Measurements from ENCODE around the gene FAF2. TPM values are rescaled to one million over a fixed set of nuclear protein-coding genes. Genes with fewer than 3 reads are reported as not detected.
"Not testable (repeated sequence)": the region's sequence is repeated elsewhere in the genome, so short reads cannot be mapped to it uniquely, and the experiment has no call there.

The FAF2 gene, protein sequence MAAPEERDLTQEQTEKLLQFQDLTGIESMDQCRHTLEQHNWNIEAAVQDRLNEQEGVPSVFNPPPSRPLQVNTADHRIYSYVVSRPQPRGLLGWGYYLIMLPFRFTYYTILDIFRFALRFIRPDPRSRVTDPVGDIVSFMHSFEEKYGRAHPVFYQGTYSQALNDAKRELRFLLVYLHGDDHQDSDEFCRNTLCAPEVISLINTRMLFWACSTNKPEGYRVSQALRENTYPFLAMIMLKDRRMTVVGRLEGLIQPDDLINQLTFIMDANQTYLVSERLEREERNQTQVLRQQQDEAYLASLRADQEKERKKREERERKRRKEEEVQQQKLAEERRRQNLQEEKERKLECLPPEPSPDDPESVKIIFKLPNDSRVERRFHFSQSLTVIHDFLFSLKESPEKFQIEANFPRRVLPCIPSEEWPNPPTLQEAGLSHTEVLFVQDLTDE
- 10 to 100 TPM; 23.1 to 24.2 TPM for total RNA-seq
- 44.6 to 58.3 reads per million in 2 donors for total RNA-seq

DNA sequence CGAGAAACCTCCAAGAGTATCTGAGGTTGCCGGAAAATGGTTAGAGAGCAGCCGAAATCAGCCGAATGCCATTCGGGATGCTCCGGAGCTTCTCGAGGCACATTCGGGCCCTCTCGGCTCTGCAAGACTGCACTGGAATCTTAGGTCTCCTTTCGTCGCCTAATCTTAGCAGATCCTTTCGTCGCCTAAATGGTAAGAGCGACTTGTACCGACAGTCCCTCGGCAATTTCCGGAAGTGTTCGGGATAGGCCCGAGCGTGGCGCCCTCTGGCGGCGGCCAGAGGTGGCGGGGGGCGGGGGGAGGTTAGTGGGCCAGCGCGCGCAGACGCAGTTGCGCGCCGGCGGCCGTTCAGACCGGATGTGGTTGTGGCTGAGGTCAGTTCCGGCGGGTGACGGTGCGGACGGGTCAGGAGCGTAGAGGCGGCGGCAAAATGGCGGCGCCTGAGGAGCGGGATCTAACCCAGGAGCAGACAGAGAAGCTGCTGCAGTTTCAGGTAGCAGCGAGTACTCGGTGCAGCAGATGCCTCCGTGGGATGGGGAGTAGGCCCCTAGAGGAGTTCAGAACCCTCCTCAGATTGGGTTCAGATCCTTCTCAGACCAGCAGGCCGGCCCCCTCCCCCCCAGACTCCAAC is at the start of gene FAF2:
TSS of gene FAF2 (plus strand) at position 408 of the 631 bp plus-strand sequence. CDS start at position 431, 23 bp downstream.
- peak within 1 kb of the TSS; percentile 98 for H3K27ac Mint-ChIP-seq
- no peaks in the 10 kb centered on the region for H3K9me3 ChIP-seq (ENCODE audit: control insufficient read depth, low read length, poor library complexity, severe bottlenecking)
- H3K4me1 Mint-ChIP-seq = peaks cover 26% of the 10 kb centered on the region
- no peaks in the 10 kb centered on the region for H3K27me3 Mint-ChIP-seq
- peak; percentile 96 for ATAC-seq
- H3K4me3 Mint-ChIP-seq = peak within 1 kb of the TSS; percentile 99
- H3K36me3 Mint-ChIP-seq (ENCODE audit: low read depth) = peaks cover 2% of the 10 kb centered on the region
- peak; percentile 94 to 100 (median 97) for DNase-seq

DNA sequence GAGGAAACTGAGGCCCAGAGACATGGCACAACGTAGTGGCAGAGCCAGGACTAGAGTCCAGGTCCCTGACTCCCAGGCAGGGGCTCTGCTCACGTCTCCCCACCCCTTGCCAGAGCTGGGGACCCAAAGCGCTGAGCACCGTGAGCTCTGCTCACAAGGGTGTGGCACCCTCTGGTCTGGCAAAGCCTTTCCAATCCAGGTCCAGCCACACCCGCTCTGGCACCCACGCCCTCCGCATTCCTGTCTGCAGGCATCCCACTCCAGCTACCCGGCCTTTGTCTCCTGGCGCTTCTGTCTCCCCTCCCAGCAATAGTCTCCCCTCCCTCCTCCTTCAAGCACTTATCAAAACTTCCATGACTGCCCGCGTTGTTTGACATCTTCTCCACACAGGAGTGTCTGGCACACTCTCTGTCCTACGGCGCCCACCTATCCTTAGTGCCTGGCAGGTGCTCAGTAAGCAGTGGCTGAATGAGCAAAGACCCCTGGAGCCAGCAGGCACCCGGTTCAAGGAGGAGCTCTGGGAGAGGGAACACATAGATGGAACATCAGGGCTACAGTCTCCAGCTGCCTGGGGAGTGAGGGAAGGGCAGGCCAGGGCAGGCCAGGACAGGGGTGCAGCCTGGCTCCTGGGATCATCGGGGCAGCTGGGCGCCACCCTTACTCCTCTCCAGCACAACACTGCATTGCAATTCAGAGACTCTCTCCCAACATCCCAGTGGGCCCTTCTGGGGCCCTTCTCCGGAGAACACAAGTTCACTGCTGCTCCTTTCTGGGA is 47.6 kb upstream of the FAF2 start:
- no peaks in the 10 kb centered on the region for H3K9me3 ChIP-seq (ENCODE audit: control insufficient read depth, low read length, poor library complexity, severe bottlenecking)
- Mint-ChIP-seq H3K4me3 (no peak overlapping the region), H3K27me3 (no peaks in the 10 kb centered on the region), H3K36me3 (ENCODE audit: low read depth) (peaks cover 2% of the 10 kb centered on the region), H3K27ac (peak overlapping the region; percentile 74), H3K4me1 (peaks cover 14% of the 10 kb centered on the region)
- DNase-seq = no peak
- no peak for ATAC-seq

DNA sequence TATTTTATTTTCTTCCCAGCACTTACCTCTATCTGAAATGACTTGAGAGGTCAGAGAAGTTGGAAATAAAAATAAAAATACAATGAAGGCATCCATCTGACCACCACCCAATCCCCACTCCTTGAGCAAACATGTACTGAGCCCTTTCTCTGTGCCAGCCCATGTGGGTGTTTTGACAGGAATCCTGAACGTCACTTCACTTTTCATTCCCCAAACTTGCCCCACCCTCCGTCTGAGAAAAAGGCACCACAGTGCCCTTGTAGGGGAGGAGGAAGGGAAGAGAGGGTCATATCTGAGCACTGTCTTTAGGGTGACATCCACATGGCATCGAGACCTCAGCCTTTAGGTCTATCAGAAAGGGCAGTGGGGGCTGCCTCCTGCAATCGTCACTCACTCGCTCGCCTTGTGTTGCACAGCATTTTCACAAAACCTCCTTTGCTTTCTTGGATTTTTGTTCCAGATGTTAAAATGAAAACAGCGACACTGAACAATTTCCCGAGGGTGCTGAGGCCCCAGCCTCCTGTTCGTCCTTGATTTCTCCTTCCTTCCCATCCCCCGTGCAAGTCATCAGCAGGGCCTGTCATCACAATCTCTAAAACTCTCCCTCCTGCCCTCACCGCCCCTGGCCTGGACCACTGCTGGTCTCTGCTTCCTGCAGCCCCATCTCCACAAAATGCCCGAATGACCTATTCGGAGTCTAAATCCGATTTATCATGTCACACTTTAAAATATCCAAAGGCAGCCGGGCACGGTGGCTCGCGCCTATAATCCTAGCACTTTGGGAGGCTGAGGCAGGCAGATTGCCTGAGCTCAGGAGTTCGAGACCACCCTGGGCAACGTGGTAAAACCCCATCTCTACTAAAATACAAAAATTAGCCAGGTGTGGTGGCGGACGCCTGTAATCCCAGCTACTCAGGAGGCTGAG is 46.6 kb upstream of the FAF2 start:
- no peak overlapping the region for H3K4me3 Mint-ChIP-seq
- H3K36me3 Mint-ChIP-seq (ENCODE audit: low read depth) = peaks cover 2% of the 10 kb centered on the region
- no peaks in the 10 kb centered on the region for H3K27me3 Mint-ChIP-seq
- H3K4me1 Mint-ChIP-seq = peaks cover 14% of the 10 kb centered on the region
- ATAC-seq (no peak), DNase-seq (no peak)
- no peaks in the 10 kb centered on the region for H3K9me3 ChIP-seq (ENCODE audit: control insufficient read depth, low read length, poor library complexity, severe bottlenecking)
- H3K27ac Mint-ChIP-seq = no peak overlapping the region

DNA sequence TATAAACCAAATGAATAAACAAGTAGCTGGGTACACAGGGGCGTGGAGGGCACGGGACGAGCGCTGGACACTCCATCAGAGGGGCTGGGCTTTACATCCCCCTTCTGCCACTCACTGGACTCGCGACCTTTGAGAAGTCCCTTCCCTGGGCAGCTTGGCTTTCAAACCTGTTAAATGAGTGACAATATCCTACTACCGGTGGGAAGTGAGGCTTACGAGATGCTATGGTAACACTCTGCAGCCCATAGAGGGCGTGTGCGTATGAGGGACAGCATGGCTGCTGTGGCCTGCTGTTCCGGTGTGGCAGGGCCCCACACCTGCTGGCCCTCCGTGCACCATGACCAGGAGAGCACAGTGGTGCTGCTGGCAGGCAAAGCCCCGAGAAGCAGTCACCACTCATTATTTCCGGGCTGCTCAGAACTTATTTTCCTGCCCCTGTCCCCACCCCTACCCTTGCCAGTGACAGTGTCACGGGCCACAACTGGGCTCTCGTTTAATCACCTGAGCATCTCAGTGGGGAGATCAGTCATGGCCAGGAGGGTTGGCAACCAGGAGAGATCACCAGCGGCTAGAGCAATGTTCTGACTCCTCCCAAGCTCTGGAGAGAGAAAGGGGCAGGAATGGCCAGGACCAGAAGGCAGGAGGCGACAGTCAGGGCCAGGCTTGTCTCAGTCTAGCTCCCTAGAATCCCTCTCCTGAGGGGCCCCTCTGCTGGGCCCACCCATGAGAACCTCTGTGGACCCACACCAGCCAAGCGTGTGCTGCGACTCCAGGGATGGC is 42.3 kb upstream of the FAF2 start:
- Mint-ChIP-seq H3K27me3 (no peaks in the 10 kb centered on the region), H3K27ac (peak overlapping the region; percentile 32), H3K36me3 (ENCODE audit: low read depth) (peaks cover 4% of the 10 kb centered on the region), H3K4me3 (no peak overlapping the region), H3K4me1 (peaks cover 16% of the 10 kb centered on the region)
- no peaks in the 10 kb centered on the region for H3K9me3 ChIP-seq (ENCODE audit: control insufficient read depth, low read length, poor library complexity, severe bottlenecking)
- no peak for ATAC-seq
- DNase-seq = no peak

DNA sequence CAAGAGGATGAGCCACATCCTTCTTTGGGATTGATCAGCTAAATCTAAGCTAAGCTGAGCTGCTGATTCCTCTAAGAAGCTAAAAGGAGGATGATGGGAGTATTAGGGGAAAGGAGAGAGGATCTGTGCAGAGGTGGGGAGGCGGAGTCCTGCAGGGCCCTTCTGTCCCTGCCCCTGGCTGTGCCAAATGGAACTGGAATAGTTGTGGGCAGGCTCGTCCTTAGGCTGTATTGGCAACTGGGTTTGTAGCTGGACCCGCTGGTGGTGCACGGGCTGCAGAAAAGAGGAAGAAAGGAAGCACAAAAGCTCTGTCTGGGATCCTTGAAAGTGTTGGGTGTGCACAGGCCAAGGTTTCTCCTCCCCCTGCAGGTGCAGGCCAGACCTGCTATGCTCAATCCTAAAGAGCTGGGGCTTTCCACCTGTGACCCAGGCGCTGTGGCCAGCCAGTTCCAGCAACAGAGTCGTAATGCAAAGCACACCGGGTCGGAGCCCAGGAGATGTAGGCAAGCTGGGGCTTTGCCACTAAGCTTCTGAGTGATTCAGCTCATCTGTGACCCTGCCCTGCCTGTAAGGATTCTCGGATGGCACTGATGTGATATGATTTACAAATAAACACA is 41.6 kb upstream of the FAF2 start:
- Mint-ChIP-seq H3K36me3 (ENCODE audit: low read depth) (peaks cover 4% of the 10 kb centered on the region), H3K27me3 (no peaks in the 10 kb centered on the region), H3K4me1 (peaks cover 17% of the 10 kb centered on the region), H3K4me3 (no peak overlapping the region), H3K27ac (no peak overlapping the region)
- H3K9me3 ChIP-seq (ENCODE audit: control insufficient read depth, low read length, poor library complexity, severe bottlenecking) = no peaks in the 10 kb centered on the region
- ATAC-seq = no peak
- DNase-seq = no peak

DNA sequence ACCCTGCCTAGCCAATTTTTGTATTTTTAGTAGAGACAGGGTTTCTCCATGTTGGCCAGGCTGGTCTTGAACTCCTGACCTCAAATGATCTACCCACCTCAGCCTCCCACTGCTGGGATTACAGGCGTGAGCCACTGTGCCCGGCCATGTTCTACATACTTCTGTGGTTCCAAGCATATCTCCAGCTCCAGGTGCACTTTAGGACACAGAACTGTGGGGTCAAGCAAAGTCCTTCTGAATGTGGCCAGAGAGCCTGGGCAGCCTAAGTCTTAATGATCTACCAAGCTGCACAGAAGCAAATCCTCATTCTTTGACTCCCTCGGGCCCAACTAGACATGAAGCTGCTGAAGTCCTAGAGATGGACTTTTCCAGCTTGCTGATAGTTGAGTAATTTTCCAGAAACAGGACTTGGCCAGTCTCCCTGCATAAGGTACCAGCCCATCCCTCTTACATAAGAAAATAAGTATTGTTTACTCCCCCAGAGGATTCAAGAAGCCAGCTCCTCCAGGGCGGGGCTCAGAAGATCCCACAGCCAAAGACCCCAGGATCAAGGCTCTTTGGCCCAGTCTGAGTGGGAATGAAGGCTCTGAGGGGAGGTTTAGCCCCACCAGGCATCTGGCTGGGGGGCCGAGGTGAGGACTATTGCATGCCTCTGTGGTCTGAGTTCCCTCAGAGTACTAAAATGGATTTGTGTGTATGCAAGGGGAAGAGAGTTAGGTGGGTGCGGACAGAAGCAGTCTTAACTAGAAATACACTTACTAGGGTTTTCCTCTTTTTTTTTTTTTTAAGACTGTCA is 40.5 kb upstream of the FAF2 start:
- H3K4me3 Mint-ChIP-seq = no peak overlapping the region
- no peaks in the 10 kb centered on the region for H3K27me3 Mint-ChIP-seq
- H3K36me3 Mint-ChIP-seq (ENCODE audit: low read depth) = peaks cover 4% of the 10 kb centered on the region
- peaks cover 16% of the 10 kb centered on the region for H3K4me1 Mint-ChIP-seq
- no peak for ATAC-seq
- no peak for DNase-seq
- H3K9me3 ChIP-seq (ENCODE audit: control insufficient read depth, low read length, poor library complexity, severe bottlenecking) = no peaks in the 10 kb centered on the region
- no peak overlapping the region for H3K27ac Mint-ChIP-seq

DNA sequence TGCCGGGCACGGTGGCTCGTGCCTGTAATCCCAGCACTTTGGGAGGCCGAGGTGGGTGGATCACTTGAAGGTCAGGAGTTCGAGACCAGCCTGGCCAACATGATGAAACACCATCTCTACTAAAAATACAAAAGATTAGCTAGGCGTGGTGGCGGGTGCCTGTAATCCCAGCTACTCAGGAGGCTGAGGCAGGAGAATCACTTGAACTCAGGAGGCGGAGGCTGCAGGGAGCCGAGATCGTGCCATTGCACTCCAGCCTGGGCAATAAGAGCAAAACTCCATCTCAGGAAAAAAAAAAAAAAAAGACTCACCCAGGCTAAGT is 40.0 kb upstream of the FAF2 start:
- ATAC-seq; H3K9me3 ChIP-seq (ENCODE audit: control insufficient read depth, low read length, poor library complexity, severe bottlenecking); H3K27ac Mint-ChIP-seq; H3K36me3 Mint-ChIP-seq (ENCODE audit: low read depth); H3K27me3 Mint-ChIP-seq; DNase-seq; H3K4me3 Mint-ChIP-seq: not testable (repeated sequence)
- peaks cover 22% of the 10 kb centered on the region for H3K4me1 Mint-ChIP-seq

DNA sequence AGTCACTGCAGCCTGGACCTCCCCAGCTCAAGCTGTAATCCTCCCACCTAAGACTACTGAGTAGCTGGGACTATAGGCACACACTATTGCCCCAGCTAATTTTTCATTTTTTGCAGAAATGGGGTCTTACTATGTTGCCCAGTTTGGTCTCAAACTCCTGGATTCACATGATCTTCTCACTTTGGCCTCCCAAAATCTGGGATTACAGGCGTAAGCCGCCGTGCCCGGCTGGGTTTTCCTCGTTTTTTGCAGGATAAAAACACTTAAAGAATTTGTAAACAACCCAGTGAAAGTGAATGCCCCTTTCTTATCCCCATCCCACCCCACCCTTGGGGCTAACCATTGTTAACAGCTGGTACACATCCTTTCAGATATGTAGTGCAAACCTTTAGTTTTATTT is 39.6 kb upstream of the FAF2 start:
- Mint-ChIP-seq H3K27me3 (no peaks in the 10 kb centered on the region), H3K4me1 (peaks cover 23% of the 10 kb centered on the region), H3K4me3 (no peak overlapping the region), H3K27ac (no peak overlapping the region), H3K36me3 (ENCODE audit: low read depth) (peaks cover 4% of the 10 kb centered on the region)
- no peak for ATAC-seq
- H3K9me3 ChIP-seq (ENCODE audit: control insufficient read depth, low read length, poor library complexity, severe bottlenecking) = no peaks in the 10 kb centered on the region
- DNase-seq = no peak

DNA sequence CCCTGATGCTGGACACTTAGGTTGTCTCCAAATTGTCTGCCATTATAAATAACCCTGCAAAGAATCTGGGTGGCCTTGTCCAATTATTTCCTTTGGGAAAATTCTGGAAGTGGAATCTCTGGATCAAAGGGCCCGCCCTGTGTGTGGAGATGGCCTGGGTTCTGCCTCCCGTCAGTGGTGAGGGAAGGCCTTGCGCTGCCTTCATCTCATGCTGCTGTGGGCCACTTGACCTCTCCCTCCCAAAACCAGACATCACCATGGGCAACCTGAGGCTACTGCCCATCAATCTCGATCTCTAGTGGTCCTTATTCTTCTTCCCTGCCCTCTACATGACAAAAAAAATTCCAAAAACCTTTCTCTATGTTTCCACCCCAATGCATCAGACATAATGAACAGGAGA is 38.4 kb upstream of the FAF2 start:
- no peak for ATAC-seq
- no peaks in the 10 kb centered on the region for H3K9me3 ChIP-seq (ENCODE audit: control insufficient read depth, low read length, poor library complexity, severe bottlenecking)
- Mint-ChIP-seq H3K4me1 (peaks cover 32% of the 10 kb centered on the region), H3K27me3 (no peaks in the 10 kb centered on the region), H3K36me3 (ENCODE audit: low read depth) (peaks cover 4% of the 10 kb centered on the region), H3K4me3 (no peak overlapping the region), H3K27ac (no peak overlapping the region)
- no peak for DNase-seq

DNA sequence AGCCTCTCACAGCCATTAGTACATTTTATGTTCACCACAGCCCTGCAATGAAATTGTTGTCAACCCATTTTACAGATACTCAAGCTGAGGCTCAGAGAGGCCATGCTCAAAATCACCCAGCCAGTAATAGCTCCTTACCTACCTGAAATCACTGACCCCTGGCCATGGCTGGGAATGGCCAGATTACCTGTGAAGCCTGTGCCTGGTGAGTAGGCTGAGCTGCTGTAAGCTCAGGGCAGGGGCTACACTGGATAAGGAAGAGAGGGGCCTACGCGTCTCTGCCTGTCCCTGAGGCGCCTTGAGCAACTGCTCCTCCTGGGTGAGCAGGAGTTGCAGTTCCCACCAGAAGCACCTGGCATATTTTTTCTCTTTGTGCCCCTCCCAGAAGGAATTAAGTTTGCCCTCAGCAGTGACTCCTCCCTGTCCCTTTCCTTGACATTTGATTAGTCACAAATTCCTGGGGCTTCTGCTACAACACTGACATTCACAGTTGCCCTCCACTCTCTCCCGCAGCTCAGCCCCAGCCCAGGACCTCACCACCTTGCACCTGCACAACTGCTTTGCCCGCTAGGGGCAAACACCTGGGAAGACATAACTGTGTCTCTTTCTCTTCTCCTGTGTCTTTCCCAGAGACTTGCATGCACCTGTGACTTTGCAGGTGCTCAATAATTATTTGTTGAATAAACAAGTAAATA is 37.6 kb upstream of the FAF2 start:
- H3K27me3 Mint-ChIP-seq = no peaks in the 10 kb centered on the region
- no peak for DNase-seq
- H3K4me3 Mint-ChIP-seq = peak overlapping the region; percentile 36
- H3K4me1 Mint-ChIP-seq = peaks cover 39% of the 10 kb centered on the region
- no peaks in the 10 kb centered on the region for H3K9me3 ChIP-seq (ENCODE audit: control insufficient read depth, low read length, poor library complexity, severe bottlenecking)
- H3K36me3 Mint-ChIP-seq (ENCODE audit: low read depth) = peaks cover 4% of the 10 kb centered on the region
- no peak for ATAC-seq
- no peak overlapping the region for H3K27ac Mint-ChIP-seq

Measured in T-helper 17 cell (primary cell).